Measurements from ENCODE around the gene KRTAP10-2. TPM values are rescaled to one million over a fixed set of nuclear protein-coding genes. Genes with fewer than 3 reads are reported as not detected.

The KRTAP10-2 gene
- total and polyA plus RNA-seq, 9 of the 15 experiments (the other 6 are each of a cell fraction or from before 2014, with no cell fraction given) = not detected

DNA sequence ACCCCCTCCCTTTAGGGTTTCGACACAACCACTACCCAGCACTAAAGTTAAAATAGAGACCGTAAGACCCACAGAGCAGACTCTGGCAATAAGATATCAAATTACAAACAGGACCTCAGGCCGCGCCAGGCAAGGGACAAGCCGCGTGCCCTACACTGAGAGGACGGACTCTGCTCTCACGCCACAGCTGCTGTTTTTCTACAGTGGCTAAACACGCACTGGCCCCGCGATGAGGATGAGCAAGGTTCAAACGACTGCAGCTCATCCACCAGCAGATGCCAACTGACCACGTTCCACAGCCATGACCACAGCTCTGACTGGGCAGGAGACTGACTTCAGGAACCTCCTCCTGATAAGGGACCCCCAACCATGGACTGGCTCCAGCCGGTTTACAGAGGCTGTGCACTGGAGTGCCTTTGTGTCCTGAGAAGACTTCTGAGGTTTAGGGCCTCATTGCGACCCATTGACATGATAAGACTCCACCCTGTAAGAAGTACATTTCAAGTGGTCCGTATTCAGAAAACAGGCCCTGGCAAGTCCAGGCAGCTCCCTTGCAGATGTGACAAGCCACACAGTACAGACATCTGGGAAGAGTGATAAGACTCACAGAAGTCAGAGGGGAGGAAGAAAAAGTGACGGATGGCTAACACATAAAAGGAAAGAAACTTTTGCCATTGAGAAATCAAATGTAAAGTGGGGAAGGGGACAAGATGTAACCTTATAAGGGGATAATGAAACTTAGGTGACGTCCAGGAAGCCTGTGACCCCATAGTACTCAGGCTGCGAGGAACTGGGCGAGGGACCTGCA lies 42.5 kb upstream of the KRTAP10-2 start (continued):
- TF ChIP-seq AFF1 (IDR thresholded peaks at IDR 0.05; ENCODE audit: low read depth in 1 of 2, partially characterized antibody in 2 of 2) = no peak
- no peak for TF ChIP-seq HOMEZ (CRISPR knock-in tag; IDR thresholded peaks at IDR 0.05)
- TF ChIP-seq KDM5B (IDR thresholded peaks at IDR 0.05; ENCODE audit: insufficient replicate concordance, low read depth, low read length) = no peak
- TF ChIP-seq, protein P1, sequence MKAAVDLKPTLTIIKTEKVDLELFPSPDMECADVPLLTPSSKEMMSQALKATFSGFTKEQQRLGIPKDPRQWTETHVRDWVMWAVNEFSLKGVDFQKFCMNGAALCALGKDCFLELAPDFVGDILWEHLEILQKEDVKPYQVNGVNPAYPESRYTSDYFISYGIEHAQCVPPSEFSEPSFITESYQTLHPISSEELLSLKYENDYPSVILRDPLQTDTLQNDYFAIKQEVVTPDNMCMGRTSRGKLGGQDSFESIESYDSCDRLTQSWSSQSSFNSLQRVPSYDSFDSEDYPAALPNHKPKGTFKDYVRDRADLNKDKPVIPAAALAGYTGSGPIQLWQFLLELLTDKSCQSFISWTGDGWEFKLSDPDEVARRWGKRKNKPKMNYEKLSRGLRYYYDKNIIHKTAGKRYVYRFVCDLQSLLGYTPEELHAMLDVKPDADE (conservative IDR thresholded peaks at IDR 0.05; ENCODE audit: control insufficient read depth, low read depth, low read length) = no peak
- peak; percentile 10 to 59; a peak in 2 of 4 replicates for TF ChIP-seq FOXK2 (conservative IDR thresholded peaks at IDR 0.05 in 1 of 2, IDR thresholded peaks at IDR 0.05 in 1 of 2; ENCODE audit: low read depth in 2 of 2)
- no peak for TF ChIP-seq NR2C2 (CRISPR knock-in tag; IDR thresholded peaks at IDR 0.05)
- TF ChIP-seq NR2C2 (tag; IDR thresholded peaks at IDR 0.05) = peak; percentile 81
- no peak for TF ChIP-seq MED1 (CRISPR knock-in tag; IDR thresholded peaks at IDR 0.05; ENCODE audit: borderline replicate concordance)
- no peak for TF ChIP-seq MCM5 (IDR thresholded peaks at IDR 0.05; ENCODE audit: low read depth)
- no peak for TF ChIP-seq ZNF699 (CRISPR knock-in tag; IDR thresholded peaks at IDR 0.05; ENCODE audit: insufficient replicate concordance)
- no peak for TF ChIP-seq THRAP3 (IDR thresholded peaks at IDR 0.05; ENCODE audit: borderline replicate concordance)
- no peak for TF ChIP-seq ZNF311 (CRISPR knock-in tag; IDR thresholded peaks at IDR 0.05)
- TF ChIP-seq CREB3 (tag; conservative IDR thresholded peaks at IDR 0.05; ENCODE audit: low read depth) = peak; percentile 95
- TF ChIP-seq, protein P2, sequence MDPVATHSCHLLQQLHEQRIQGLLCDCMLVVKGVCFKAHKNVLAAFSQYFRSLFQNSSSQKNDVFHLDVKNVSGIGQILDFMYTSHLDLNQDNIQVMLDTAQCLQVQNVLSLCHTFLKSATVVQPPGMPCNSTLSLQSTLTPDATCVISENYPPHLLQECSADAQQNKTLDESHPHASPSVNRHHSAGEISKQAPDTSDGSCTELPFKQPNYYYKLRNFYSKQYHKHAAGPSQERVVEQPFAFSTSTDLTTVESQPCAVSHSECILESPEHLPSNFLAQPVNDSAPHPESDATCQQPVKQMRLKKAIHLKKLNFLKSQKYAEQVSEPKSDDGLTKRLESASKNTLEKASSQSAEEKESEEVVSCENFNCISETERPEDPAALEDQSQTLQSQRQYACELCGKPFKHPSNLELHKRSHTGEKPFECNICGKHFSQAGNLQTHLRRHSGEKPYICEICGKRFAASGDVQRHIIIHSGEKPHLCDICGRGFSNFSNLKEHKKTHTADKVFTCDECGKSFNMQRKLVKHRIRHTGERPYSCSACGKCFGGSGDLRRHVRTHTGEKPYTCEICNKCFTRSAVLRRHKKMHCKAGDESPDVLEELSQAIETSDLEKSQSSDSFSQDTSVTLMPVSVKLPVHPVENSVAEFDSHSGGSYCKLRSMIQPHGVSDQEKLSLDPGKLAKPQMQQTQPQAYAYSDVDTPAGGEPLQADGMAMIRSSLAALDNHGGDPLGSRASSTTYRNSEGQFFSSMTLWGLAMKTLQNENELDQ (CRISPR knock-in tag; IDR thresholded peaks at IDR 0.05; ENCODE audit: borderline replicate concordance) = no peak
- no peak for TF ChIP-seq ETV1 (tag; conservative IDR thresholded peaks at IDR 0.05; ENCODE audit: low read depth)
- no peak for TF ChIP-seq ELF2 (CRISPR knock-in tag; IDR thresholded peaks at IDR 0.05)

Data from K562 (cell line).